Activated B cell treated with CpG ODN at 0.5 μM for 24 hours (primary cell): Measurements from ENCODE around the gene DCAF16. TPM values are rescaled to one million over a fixed set of nuclear protein-coding genes. Genes with fewer than 3 reads are reported as not detected.

Source experiments
- ATAC-seq: fragments of 200-7000 bp; cut with Tn5 transposase; one replicate; pipeline ENCODE4 v1.10.0; 2021; ENCODE audit warnings: low read depth, mild to moderate bottlenecking, moderate library complexity
- CTCF ChIA-PET: fragments of 350-600 bp; sonication (Branson Sonifier 250); formaldehyde crosslinking; loops from one replicate; lab custom pipeline; 2021; ENCODE audit warnings: antibody characterized with exemption; lab: Charles Lee
- POLR2A ChIA-PET: fragments of 350-600 bp; sonication (Branson Sonifier 250); formaldehyde crosslinking; loops from one replicate; lab custom pipeline; 2021; ENCODE audit warnings: antibody characterized with exemption; lab: Charles Lee
- DNase-seq: peaks from one replicate; pipeline ENCODE4 v3.0.0; 2022
- H3K27ac Mint-ChIP-seq: one replicate; pipeline ENCODE4 v1.8.0; 2020; ENCODE audit warnings: mixed read lengths
- H3K27me3 Mint-ChIP-seq: one replicate; pipeline ENCODE4 v1.8.0; 2021; ENCODE audit warnings: mixed read lengths
- H3K36me3 Mint-ChIP-seq: one replicate; pipeline ENCODE4 v1.8.0; 2021; ENCODE audit warnings: low read depth, mixed read lengths
- H3K4me1 Mint-ChIP-seq: one replicate; pipeline ENCODE4 v1.8.0; 2021; ENCODE audit warnings: mixed read lengths
- H3K4me3 Mint-ChIP-seq: one replicate; pipeline ENCODE4 v1.8.0; 2020; ENCODE audit warnings: mild to moderate bottlenecking, mixed read lengths
- H3K9me3 Mint-ChIP-seq: one replicate; pipeline ENCODE4 v1.8.0; 2020; ENCODE audit warnings: mixed read lengths
- CTCF ChIP-seq: fragments of 200-600 bp; IDR thresholded peaks from one replicate; pipeline ENCODE4 v1.8.0; 2022; ENCODE audit warnings: antibody characterized with exemption, mild to moderate bottlenecking
- intact Hi-C: fragments of 100-400 bp; cut with micrococcal nuclease; formaldehyde crosslinking; loops from one replicate; pipeline ENCODE4 v1.15.1; 2024
- total RNA-seq: library from RNA; stranded (reverse); gene quantifications from 2 replicates; pipeline ENCODE4 v1.2.3, GENCODE V29; 2022

The DCAF16 gene
- total RNA-seq, 1 donor from 2014 or later: 57.2 TPM

- no peak for TF ChIP-seq CTCF
- peaks cover 13% of the 10 kb centered on the region for H3K36me3 Mint-ChIP-seq
- peaks cover 5% of the 10 kb centered on the region for H3K4me1 Mint-ChIP-seq
- H3K4me3 Mint-ChIP-seq: no peak overlapping the region
- POLR2A ChIA-PET: interaction anchor here (0.7 kb wide), 1 partner anchor 209 kb away, joined by 3 read pairs; no protein-coding TSS in a partner anchor
- H3K27ac Mint-ChIP-seq: no peak overlapping the region
- no peak for DNase-seq
- ATAC-seq: no peak
- H3K27me3 Mint-ChIP-seq: peaks cover 5% of the 10 kb centered on the region
- intact Hi-C loops: no loop called here
- H3K9me3 Mint-ChIP-seq: no peaks in the 10 kb centered on the region
- CTCF ChIA-PET: interaction anchor here (0.6 kb wide), 1 partner anchor 17 kb away, joined by 3 read pairs; no protein-coding TSS in a partner anchor
These were observed 23.2 kb downstream of the DCAF16 start for GRCh38 chr4:17787315-17787714.

DNA sequence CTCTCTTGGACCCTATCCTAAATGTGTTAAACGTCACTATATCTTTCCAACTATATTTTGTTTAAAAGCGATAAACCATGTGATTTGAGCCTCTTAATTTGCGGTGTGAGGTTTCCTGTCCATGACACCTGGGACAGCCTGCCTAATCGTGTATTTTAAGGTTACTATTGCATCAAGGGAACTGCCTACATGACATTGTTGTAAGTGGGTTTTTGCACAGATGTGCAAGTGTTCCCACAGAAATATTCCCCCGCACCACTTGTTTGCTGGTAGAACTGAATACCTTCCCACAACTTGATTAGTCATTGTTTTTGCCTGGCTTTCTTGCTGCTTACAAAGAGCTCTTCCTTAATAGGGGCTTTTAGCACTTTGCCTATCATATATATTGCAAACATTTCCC lies 24.0 kb downstream of the DCAF16 start:
- Mint-ChIP-seq H3K9me3 (no peaks in the 10 kb centered on the region), H3K36me3 (peaks cover 10% of the 10 kb centered on the region), H3K4me1 (peaks cover 13% of the 10 kb centered on the region), H3K27ac (no peak overlapping the region), H3K4me3 (no peak overlapping the region), H3K27me3 (peaks cover 13% of the 10 kb centered on the region)
- ChIA-PET POLR2A (no interaction called here), CTCF (no interaction called here)
- DNase-seq (no peak), ATAC-seq (no peak)
- intact Hi-C loops: no loop called here
- no peak for TF ChIP-seq CTCF

GRCh38 chr4:17785858-17786257 lies 24.7 kb downstream of the DCAF16 start:
- POLR2A ChIA-PET: no interaction called here
- no peak overlapping the region for H3K27ac Mint-ChIP-seq
- no peaks in the 10 kb centered on the region for H3K9me3 Mint-ChIP-seq
- DNase-seq (no peak), ATAC-seq (no peak)
- intact Hi-C loops: no loop called here
- CTCF ChIA-PET: no interaction called here
- H3K4me3 Mint-ChIP-seq: no peak overlapping the region
- H3K36me3 Mint-ChIP-seq: peaks cover 4% of the 10 kb centered on the region
- peaks cover 15% of the 10 kb centered on the region for H3K4me1 Mint-ChIP-seq
- TF ChIP-seq CTCF: no peak
- peaks cover 14% of the 10 kb centered on the region for H3K27me3 Mint-ChIP-seq

GRCh38 chr4:17781300-17782287 lies 29.0 kb downstream of the DCAF16 start, which contains the start of gene FAM184B:
TSS of gene FAM184B (minus strand) at chr4:17781621. CDS start at chr4:17781299, 322 bp downstream.
- Mint-ChIP-seq H3K9me3 (no peaks in the 10 kb centered on the region), H3K36me3 (no peaks in the 10 kb centered on the region), H3K27ac (no peak within 1 kb of the TSS), H3K27me3 (peaks cover 38% of the 10 kb centered on the region), H3K4me3 (no peak within 1 kb of the TSS), H3K4me1 (peaks cover 13% of the 10 kb centered on the region)
- ATAC-seq: no peak
- no peak for DNase-seq
- ChIA-PET CTCF (no interaction called here), POLR2A (no interaction called here)
- no peak for TF ChIP-seq CTCF
- intact Hi-C loops: no loop called here
